GM18520 (cell line): Measurements from ENCODE around the gene BCR.

Source experiments
- ATAC-seq: cut with Tn5 transposase; IDR thresholded peaks from one replicate; pipeline ENCODE4 v1.9.1; 2021; ENCODE audit not compliant: unreplicated experiment

The BCR gene

DNA sequence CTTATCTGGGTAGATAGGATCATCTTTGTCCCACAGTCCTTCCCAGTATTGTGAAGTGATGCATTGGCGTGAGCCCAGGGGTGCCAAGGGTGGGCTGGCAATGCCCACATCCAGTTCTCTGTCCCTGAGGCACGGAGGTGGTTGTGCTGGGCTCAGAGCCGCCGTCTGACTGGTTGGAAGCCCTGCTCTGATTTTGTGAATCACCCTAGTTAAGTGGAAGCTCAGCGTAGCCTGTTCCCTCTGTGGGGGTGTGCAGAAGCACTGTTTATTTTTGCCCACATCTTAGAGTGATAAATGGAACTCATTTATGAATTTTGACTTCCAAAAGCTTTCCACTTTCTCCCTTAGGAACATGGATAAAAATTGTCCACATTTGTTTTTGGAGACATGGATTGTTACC lies 13.6 kb downstream of the BCR start:
- ATAC-seq = no peak

- ATAC-seq = no peak
These were observed 15.9 kb downstream of the BCR start for GRCh38 chr22:23196165-23196564.

DNA sequence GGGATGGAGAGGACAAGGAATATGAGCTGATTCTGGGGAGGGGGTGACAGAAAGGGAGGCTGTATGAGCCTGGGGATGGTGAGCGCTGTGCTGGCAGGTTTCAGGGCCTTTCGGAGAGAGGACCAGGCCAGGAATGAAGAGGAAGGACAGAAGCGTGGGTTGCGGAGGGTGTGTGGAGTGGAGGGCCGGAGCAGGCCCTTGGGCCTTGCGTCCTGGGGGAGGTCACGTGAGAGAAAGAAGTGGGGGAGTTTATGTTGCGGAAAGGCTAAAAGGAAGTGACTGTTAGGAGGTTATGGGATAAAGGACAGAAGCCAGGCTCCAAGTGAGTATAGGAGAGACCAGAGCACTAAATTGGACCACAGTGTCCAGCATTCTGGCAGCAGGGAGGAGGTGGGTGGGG lies 17.5 kb downstream of the BCR start:
- no peak for ATAC-seq

GRCh38 chr22:23199159-23199558 lies 18.9 kb downstream of the BCR start:
- no peak for ATAC-seq

- ATAC-seq = no peak
These were observed 20.6 kb downstream of the BCR start for GRCh38 chr22:23200898-23201297.

DNA sequence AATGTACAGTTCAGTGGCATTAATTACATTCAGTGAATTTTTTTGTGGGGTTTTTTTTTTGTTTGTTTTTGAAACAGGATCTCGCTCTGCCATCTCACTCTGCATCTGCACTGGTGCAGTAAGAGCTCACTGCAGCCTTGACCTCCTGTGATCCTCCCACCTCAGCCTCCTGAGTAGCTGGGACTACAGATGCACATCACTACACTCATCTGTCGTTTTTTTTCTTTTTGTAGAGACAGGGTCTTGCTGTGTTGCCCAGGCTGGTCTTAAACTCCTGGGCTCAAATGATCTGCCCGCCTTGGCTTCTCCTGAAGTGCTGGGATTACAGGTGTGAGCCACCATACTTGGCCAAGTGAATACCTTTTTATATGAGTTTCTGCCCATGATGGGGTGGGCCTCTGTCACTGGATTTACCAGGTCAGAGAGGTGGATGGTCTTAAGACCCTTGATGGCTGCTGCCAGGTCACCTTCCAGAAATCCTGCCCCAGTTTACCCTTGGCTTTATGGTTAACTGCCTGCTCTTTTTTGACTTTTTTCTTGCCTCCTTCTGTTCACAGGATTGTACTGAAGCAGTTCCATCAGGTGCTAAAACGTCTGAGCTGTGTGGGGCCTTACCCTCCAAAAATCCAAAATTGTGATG lies 22.6 kb downstream of the BCR start:
- ATAC-seq = no peak

DNA sequence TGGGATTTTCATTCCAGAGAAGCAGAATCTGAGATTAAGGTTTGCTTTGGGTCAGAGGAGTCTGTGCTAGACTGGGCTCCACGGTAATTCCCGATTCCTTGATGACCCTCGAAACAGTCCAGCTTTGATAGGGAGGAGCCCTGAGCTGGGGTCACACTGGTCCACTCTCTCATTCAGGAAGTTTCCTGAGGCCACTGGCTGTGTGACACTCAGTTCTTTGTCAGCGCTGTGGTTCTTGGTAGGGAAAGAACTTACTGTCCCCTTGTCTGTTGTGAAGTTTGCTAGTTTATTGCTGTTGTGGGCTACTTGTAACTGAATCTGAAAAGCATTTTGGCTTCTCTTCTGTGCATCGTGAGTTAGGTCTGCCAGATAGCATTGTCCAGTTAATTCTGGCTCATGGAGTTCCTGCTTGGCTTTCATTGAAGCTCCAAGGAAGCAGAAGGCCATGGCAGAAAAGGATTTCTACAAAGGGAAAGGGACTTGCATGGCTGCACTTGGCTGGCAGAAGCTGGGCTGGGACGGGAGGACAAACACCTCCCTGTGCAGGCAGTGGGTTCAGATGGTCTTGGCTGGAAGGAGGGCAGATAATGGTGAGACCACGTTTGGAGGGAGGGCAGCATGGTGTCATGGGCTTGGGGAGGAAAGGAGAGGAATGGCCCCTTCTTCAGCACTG lies 23.3 kb downstream of the BCR start:
- no peak for ATAC-seq

DNA sequence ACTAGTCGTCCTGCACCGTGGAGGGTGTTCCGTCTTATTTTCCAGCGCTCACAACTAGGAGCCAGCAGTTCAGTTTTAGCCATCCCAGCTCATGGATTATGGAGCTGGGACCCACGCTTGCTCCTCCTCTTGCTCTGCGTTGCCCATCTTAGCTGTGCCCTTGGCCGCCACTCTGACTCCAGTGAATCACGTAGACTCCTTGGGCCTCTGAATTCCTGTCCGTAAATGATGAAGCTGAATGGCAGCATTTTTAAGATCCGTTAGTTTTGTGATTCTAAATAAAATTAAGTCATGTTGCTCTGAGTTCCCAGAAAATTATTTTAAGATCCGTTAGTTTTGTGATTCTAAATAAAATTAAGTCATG lies 23.8 kb downstream of the BCR start:
- ATAC-seq = no peak

DNA sequence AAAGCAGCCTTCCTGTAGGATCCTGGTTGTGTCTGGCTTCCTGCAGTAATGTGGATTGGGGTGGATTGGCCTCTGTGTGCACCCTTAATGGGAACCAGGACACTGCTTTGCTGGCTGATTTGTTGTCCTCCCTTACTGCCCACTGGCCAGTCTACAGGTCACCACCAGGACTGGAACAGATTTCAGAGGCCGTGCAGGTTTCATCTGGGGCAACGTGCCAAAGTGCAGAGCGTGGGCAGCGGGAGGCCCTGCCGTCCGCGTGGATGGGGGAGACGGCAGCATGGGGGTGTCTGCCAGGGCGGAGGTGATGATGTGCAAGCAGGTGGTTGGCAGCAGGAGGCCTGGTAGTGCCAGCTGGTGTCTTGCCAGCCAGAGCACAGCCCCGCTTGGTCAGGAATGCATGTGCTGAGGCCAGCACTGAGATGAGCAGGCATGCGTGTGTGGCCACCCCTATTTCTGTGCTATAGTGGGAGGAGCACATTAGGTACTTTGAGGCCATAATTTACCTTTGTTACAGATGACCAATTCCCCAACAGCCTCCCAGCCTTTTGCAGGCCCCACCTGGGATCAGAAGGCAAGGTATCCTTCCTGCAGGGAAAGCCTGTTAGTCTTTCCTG lies 24.3 kb downstream of the BCR start:
- no peak for ATAC-seq

GRCh38 chr22:23205339-23206049 lies 25.2 kb downstream of the BCR start:
- no peak for ATAC-seq

DNA sequence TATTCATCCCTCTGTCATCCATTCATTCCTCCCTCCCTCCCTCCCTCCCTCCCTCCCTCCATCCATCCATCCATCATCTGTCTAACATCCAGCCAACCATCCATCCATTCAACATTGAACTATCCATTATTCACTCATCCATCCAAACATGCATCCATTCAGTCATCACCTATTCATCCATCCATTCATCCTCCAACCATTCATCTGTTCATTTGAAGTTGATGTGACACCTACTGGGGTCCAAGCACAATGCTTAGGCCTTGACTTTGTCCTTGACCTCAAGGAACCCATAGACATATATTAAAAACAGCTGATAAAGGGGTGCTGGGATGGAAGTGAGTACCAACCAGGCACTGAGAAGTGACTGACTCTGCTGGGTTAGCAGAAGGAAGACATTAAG lies 26.6 kb downstream of the BCR start:
- ATAC-seq = no peak

- no peak for ATAC-seq
These were observed 27.6 kb downstream of the BCR start for GRCh38 chr22:23207729-23208393.

DNA sequence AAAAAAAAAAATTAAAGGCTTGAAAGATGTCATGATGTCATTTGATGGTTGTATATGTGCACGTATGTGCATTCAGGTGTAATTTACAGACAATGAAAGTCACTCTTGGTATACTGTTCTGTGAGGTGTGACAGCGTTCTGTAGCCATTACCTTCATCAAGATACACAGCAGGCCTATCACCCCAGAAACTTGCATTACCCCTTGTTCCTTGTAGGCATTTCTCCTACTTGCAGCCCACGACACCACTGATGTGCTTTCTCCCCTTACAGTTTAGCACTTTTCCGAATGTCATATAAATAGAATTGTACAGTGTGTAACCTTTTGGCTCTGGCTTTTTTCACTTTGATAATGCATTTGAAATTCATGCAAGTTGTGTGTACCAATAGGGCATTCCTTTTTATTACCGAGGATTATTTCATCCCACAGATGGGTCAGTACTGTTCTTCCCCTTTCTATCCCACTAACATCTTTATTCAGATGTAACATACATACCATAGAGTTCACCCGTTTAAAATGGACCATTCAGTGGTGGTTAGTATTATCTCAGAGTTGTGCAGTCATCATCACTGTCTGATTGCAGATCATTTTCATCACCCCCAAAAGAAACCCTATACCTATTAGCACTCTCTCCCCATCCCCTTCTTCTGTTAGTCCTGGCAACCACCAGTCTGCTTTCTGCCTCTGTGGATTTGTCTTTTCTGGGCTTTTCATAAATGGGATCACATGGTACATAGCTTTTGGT lies 30.3 kb downstream of the BCR start:
- ATAC-seq = no peak

- no peak for ATAC-seq
These were observed 31.3 kb downstream of the BCR start for GRCh38 chr22:23211622-23212021.

- ATAC-seq = no peak
These were observed 32.0 kb downstream of the BCR start for GRCh38 chr22:23212061-23213021.

GRCh38 chr22:23213022-23213555 lies 32.8 kb downstream of the BCR start:
- no peak for ATAC-seq

- no peak for ATAC-seq
These were observed 33.4 kb downstream of the BCR start for GRCh38 chr22:23213581-23214334.

GRCh38 chr22:23214398-23214797 lies 34.1 kb downstream of the BCR start:
- no peak for ATAC-seq
